Measurements from ENCODE around the gene ITGBL1. TPM values are rescaled to one million over a fixed set of nuclear protein-coding genes. Genes with fewer than 3 reads are reported as not detected.

Gene ITGBL1
- total RNA-seq, 6 experiments from 2014 or later = 0.64 to 3.8 (median 1.6) TPM

DNA sequence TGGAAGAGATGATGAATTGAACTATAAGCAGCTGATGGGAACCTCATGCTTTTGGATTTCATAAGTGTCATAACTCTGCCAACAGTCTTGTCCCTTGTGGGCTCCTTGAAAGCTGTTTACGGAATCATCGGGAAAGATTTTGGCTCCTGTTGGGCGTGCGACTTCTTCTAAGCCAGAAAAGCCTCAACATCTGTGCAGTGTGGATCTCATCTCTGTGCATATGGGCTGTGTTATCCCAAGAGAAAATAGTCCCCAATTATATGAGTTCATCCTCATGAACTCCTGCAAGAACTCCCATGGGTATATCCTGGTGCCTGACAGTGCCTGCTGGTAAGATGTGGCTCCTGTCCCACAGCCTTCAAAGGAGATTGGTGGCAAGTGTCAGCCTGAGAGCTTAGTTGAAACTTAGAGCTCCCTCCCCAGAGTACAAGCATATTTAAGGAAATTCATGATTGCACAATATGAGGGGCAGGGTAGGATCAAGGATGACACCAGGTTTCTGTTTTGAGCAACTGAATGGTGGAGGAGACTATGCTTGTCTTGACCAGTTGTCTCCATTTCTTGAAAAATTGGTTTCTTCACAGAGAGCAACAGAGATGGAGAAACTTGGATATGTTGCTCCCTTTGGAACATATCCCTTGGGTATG lies 243.5 kb downstream of the ITGBL1 start:
- Histone ChIP-seq H3K9me3 (no peaks in the 10 kb centered on the region), H3K36me3 (no peaks in the 10 kb centered on the region), H3K4me3 (no peak overlapping the region), H3K27me3 (no peaks in the 10 kb centered on the region), H3K27ac (no peak overlapping the region), H3K4me1 (peaks cover 0 to 6% (median 0%) of the 10 kb centered on the region in 4 donors)
- TF ChIP-seq POLR2A (IDR thresholded peaks at IDR 0.05) = no peak
- TF ChIP-seq, protein P1, sequence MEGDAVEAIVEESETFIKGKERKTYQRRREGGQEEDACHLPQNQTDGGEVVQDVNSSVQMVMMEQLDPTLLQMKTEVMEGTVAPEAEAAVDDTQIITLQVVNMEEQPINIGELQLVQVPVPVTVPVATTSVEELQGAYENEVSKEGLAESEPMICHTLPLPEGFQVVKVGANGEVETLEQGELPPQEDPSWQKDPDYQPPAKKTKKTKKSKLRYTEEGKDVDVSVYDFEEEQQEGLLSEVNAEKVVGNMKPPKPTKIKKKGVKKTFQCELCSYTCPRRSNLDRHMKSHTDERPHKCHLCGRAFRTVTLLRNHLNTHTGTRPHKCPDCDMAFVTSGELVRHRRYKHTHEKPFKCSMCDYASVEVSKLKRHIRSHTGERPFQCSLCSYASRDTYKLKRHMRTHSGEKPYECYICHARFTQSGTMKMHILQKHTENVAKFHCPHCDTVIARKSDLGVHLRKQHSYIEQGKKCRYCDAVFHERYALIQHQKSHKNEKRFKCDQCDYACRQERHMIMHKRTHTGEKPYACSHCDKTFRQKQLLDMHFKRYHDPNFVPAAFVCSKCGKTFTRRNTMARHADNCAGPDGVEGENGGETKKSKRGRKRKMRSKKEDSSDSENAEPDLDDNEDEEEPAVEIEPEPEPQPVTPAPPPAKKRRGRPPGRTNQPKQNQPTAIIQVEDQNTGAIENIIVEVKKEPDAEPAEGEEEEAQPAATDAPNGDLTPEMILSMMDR (IDR thresholded peaks at IDR 0.05) = no peak
- intact Hi-C loops (cut with DNase I) = no loop called here
- ATAC-seq (no peak), DNase-seq (no peak)
- no CpG with 5 or more reads among the region's 4 CpGs for WGBS (ENCODE audit: insufficient coverage, low coverage, low lambda C conversion rate, missing lambda C conversion rate)

GRCh38 chr13:101697745-101698144 lies 245.3 kb downstream of the ITGBL1 start:
- 74% methylated on average over 3 of the region's 3 CpGs for WGBS (ENCODE audit: insufficient coverage, low coverage, low lambda C conversion rate, missing lambda C conversion rate)

DNA sequence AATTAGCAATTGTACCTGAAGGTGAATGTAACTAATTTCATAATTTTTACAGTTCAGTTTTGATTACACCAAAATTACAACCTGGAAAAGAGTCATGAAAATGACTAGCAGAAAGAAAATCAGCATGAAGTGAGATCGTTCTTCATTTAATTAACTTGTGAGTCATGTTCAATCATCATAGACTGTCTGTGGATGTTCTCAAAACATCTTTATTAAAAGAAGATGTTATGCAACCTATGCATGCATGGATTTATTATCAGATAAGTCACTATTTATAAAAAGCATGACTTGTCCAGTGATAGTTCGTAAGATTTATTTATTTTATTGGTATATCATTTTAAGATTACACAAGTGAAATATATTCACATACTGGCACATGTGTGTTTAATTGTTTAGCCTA lies 245.9 kb downstream of the ITGBL1 start:
- ATAC-seq (no peak), DNase-seq (no peak)
- H3K4me1 ChIP-seq = peaks cover 0 to 6% (median 0%) of the 10 kb centered on the region in 4 donors
- H3K27me3 ChIP-seq = no peaks in the 10 kb centered on the region
- no peaks in the 10 kb centered on the region for H3K36me3 ChIP-seq
- no peak overlapping the region for H3K27ac ChIP-seq
- TF ChIP-seq POLR2A (IDR thresholded peaks at IDR 0.05) = no peak
- TF ChIP-seq, protein P1 (IDR thresholded peaks at IDR 0.05) = no peak
- no peaks in the 10 kb centered on the region for H3K9me3 ChIP-seq
- no peak overlapping the region for H3K4me3 ChIP-seq
- 79% methylated on average over 2 of the region's 2 CpGs for WGBS (ENCODE audit: insufficient coverage, low coverage, low lambda C conversion rate, missing lambda C conversion rate)
- intact Hi-C loops (cut with DNase I) = no loop called here

More at GRCh38 chr13:101697745-101698144, 245.3 kb downstream of the ITGBL1 start:
- H3K27ac ChIP-seq = no peak overlapping the region
- no peaks in the 10 kb centered on the region for H3K9me3 ChIP-seq
- ATAC-seq (no peak), DNase-seq (no peak)
- H3K27me3 ChIP-seq = no peaks in the 10 kb centered on the region
- peaks cover 0 to 6% (median 0%) of the 10 kb centered on the region in 4 donors for H3K4me1 ChIP-seq
- TF ChIP-seq, protein P1 (IDR thresholded peaks at IDR 0.05) = no peak
- no peak for TF ChIP-seq POLR2A (IDR thresholded peaks at IDR 0.05)
- no peaks in the 10 kb centered on the region for H3K36me3 ChIP-seq
- intact Hi-C loops (cut with DNase I) = no loop called here
- H3K4me3 ChIP-seq = no peak overlapping the region

GRCh38 chr13:101700598-101700997 lies 248.1 kb downstream of the ITGBL1 start:
- peaks cover 0 to 6% (median 0%) of the 10 kb centered on the region in 4 donors for H3K4me1 ChIP-seq
- intact Hi-C loops (cut with DNase I) = no loop called here
- no peak overlapping the region for H3K4me3 ChIP-seq
- H3K9me3 ChIP-seq = no peaks in the 10 kb centered on the region
- TF ChIP-seq POLR2A (IDR thresholded peaks at IDR 0.05) = no peak
- TF ChIP-seq, protein P1 (IDR thresholded peaks at IDR 0.05) = no peak
- no peaks in the 10 kb centered on the region for H3K36me3 ChIP-seq
- 45% methylated on average over 3 of the region's 3 CpGs for WGBS (ENCODE audit: insufficient coverage, low coverage, low lambda C conversion rate, missing lambda C conversion rate)
- ATAC-seq (peak in 3 of 4 donors; percentile 55 to 73 (median 70)), DNase-seq (no peak)
- H3K27me3 ChIP-seq = no peaks in the 10 kb centered on the region
- no peak overlapping the region for H3K27ac ChIP-seq
